Tibial nerve (tissue), 4 donors: ENCODE data around the gene WFDC1. TPM values are rescaled to one million over a fixed set of nuclear protein-coding genes. Genes with fewer than 3 reads are reported as not detected.

Experiments
- DNase-seq, 2 donors: peaks; one replicate each; pipeline ENCODE4 v3.0.0-alpha.2; 2019; ENCODE audit warnings: low spot score in 2 of 2
- H3K27ac ChIP-seq, 4 donors: fragments of 200-600 bp; sonication (generic) in 3 of 4; one replicate each; pipeline ENCODE4 v1.5.1; 2017 to 2019; ENCODE audit warnings: mild to moderate bottlenecking in 1 of 4
- H3K27me3 ChIP-seq, 2 donors: fragments of 200-600 bp; sonication (generic) in 1 of 2; one replicate each; pipeline versions ENCODE4 v1.5.1 to v1.6.0; 2017 to 2019
- H3K36me3 ChIP-seq, 3 donors: fragments of 200-600 bp; sonication (generic); one replicate each; pipeline ENCODE4 v1.5.1; 2018 to 2019
- H3K4me1 ChIP-seq, 4 donors: fragments of 200-600 bp; sonication (generic) in 3 of 4; one replicate each; pipeline ENCODE4 v1.5.1; 2017 to 2019
- H3K4me3 ChIP-seq, 4 donors: fragments of 200-600 bp; sonication (generic) in 3 of 4; one replicate each; pipeline ENCODE4 v1.5.1; 2017 to 2019; ENCODE audit warnings: mild to moderate bottlenecking in 1 of 4, moderate library complexity in 1 of 4
- H3K9me3 ChIP-seq, 4 donors: fragments of 200-600 bp; sonication (generic) in 3 of 4; one replicate each; pipeline ENCODE4 v1.5.1; 2017 to 2019
- CTCF ChIP-seq, 5 experiments: fragments of 200-600 bp in 3 of 5; fragments of 450-650 bp in 2 of 5; sonication (generic) in 3 of 5; IDR thresholded peaks; one replicate each; pipeline ENCODE4 v1.5.1; 2016 to 2019; ENCODE audit warnings: antibody characterized with exemption in 5 of 5, mild to moderate bottlenecking in 3 of 5, moderate library complexity in 2 of 5
- EP300 ChIP-seq, 2 donors: sonication (generic); formaldehyde crosslinking; IDR thresholded peaks; one replicate each; pipeline ENCODE4 v1.6.1; 2017; ENCODE audit warnings: antibody characterized with exemption in 2 of 2, mild to moderate bottlenecking in 1 of 2
- POLR2A ChIP-seq, 2 donors: fragments of 450-650 bp; IDR thresholded peaks; one replicate each; pipeline ENCODE4 v1.6.1; 2017; ENCODE audit warnings: antibody characterized with exemption in 2 of 2, mild to moderate bottlenecking in 2 of 2, moderate library complexity in 2 of 2
- WGBS, 2 donors: methylation state at CpG; one replicate each; pipeline ENCODE4 v1.1.5; 2018; 5-methylcytosine and 5-hydroxymethylcytosine counted together
- total RNA-seq, 4 donors: library from RNA; depleted of rRNA; stranded (reverse); fragments of >200 nt; gene quantifications; one replicate each; pipeline ENCODE4 v1.1.0, GENCODE V29; 2016

Gene WFDC1
- total RNA-seq, 4 donors from 2014 or later = 3.5 to 4.6 (median 4.2) TPM

- H3K4me1 ChIP-seq = no peaks in the 10 kb centered on the region
- no peak for TF ChIP-seq CTCF (IDR thresholded peaks at IDR 0.05)
- TF ChIP-seq EP300 (IDR thresholded peaks at IDR 0.05) = no peak
- no peak for TF ChIP-seq POLR2A (IDR thresholded peaks at IDR 0.05)
- no peaks in the 10 kb centered on the region for H3K9me3 ChIP-seq
- H3K4me3 ChIP-seq = no peak overlapping the region
- H3K36me3 ChIP-seq = no peaks in the 10 kb centered on the region
- no peak for DNase-seq
- peaks cover 0 to 1% of the 10 kb centered on the region in 2 donors for H3K27me3 ChIP-seq
- H3K27ac ChIP-seq = no peak overlapping the region
- 77 to 79% methylated on average over 4 of the region's 4 CpGs for WGBS, 2 donors
Observed at GRCh38 chr16:84267380-84267779, 27.3 kb upstream of the WFDC1 start.

- H3K27ac ChIP-seq = no peak overlapping the region
- H3K9me3 ChIP-seq = no peaks in the 10 kb centered on the region
- no peaks in the 10 kb centered on the region for H3K27me3 ChIP-seq
- TF ChIP-seq EP300 (IDR thresholded peaks at IDR 0.05) = no peak
- no peak overlapping the region for H3K4me3 ChIP-seq
- no peaks in the 10 kb centered on the region for H3K36me3 ChIP-seq
- WGBS, 2 donors = 50% methylated on average over 18 of the region's 18 CpGs
- DNase-seq = no peak
- no peaks in the 10 kb centered on the region for H3K4me1 ChIP-seq
Observed at GRCh38 chr16:84268291-84269040, 26.2 kb upstream of the WFDC1 start.

- Histone ChIP-seq H3K4me3 (no peak overlapping the region), H3K9me3 (no peaks in the 10 kb centered on the region), H3K27me3 (no peaks in the 10 kb centered on the region), H3K4me1 (no peaks in the 10 kb centered on the region), H3K27ac (no peak overlapping the region), H3K36me3 (no peaks in the 10 kb centered on the region)
- no peak for TF ChIP-seq POLR2A (IDR thresholded peaks at IDR 0.05)
- no peak for TF ChIP-seq EP300 (IDR thresholded peaks at IDR 0.05)
- no peak for TF ChIP-seq CTCF (IDR thresholded peaks at IDR 0.05)
- 86 to 88% methylated on average over 9 of the region's 9 CpGs for WGBS, 2 donors
- DNase-seq = no peak
Observed at GRCh38 chr16:84270071-84270470, 24.6 kb upstream of the WFDC1 start.

GRCh38 chr16:84270531-84270930 lies 24.1 kb upstream of the WFDC1 start:
- Histone ChIP-seq H3K4me3 (no peak overlapping the region), H3K36me3 (no peaks in the 10 kb centered on the region), H3K4me1 (no peaks in the 10 kb centered on the region), H3K9me3 (no peaks in the 10 kb centered on the region), H3K27me3 (no peaks in the 10 kb centered on the region), H3K27ac (no peak overlapping the region)
- 81 to 86% methylated on average over 9 to 10 of the region's 10 CpGs for WGBS, 2 donors
- no peak for DNase-seq
- no peak for TF ChIP-seq CTCF (IDR thresholded peaks at IDR 0.05)
- no peak for TF ChIP-seq POLR2A (IDR thresholded peaks at IDR 0.05)
- no peak for TF ChIP-seq EP300 (IDR thresholded peaks at IDR 0.05)

GRCh38 chr16:84271037-84271436 lies 23.6 kb upstream of the WFDC1 start:
- no peak for DNase-seq
- Histone ChIP-seq H3K27me3 (no peaks in the 10 kb centered on the region), H3K36me3 (no peaks in the 10 kb centered on the region), H3K4me1 (no peaks in the 10 kb centered on the region), H3K9me3 (no peaks in the 10 kb centered on the region), H3K4me3 (no peak overlapping the region), H3K27ac (no peak overlapping the region)
- no peak for TF ChIP-seq EP300 (IDR thresholded peaks at IDR 0.05)
- TF ChIP-seq POLR2A (IDR thresholded peaks at IDR 0.05) = no peak
- TF ChIP-seq CTCF (IDR thresholded peaks at IDR 0.05) = no peak
- 90 to 92% methylated on average over 1 of the region's 1 CpG for WGBS, 2 donors
